HG03135 (cell line): ENCODE results near the gene NBPF14.
"Not testable (repeated sequence)": the region's sequence is repeated elsewhere in the genome, so short reads cannot be mapped to it uniquely, and the experiment has no call there.

Source experiments
- ATAC-seq: cut with Tn5 transposase; IDR thresholded peaks from one replicate; pipeline ENCODE4 v1.9.1; 2021; ENCODE audit warnings: mild to moderate bottlenecking, moderate library complexity; ENCODE audit not compliant: unreplicated experiment

NBPF14 gene, protein sequence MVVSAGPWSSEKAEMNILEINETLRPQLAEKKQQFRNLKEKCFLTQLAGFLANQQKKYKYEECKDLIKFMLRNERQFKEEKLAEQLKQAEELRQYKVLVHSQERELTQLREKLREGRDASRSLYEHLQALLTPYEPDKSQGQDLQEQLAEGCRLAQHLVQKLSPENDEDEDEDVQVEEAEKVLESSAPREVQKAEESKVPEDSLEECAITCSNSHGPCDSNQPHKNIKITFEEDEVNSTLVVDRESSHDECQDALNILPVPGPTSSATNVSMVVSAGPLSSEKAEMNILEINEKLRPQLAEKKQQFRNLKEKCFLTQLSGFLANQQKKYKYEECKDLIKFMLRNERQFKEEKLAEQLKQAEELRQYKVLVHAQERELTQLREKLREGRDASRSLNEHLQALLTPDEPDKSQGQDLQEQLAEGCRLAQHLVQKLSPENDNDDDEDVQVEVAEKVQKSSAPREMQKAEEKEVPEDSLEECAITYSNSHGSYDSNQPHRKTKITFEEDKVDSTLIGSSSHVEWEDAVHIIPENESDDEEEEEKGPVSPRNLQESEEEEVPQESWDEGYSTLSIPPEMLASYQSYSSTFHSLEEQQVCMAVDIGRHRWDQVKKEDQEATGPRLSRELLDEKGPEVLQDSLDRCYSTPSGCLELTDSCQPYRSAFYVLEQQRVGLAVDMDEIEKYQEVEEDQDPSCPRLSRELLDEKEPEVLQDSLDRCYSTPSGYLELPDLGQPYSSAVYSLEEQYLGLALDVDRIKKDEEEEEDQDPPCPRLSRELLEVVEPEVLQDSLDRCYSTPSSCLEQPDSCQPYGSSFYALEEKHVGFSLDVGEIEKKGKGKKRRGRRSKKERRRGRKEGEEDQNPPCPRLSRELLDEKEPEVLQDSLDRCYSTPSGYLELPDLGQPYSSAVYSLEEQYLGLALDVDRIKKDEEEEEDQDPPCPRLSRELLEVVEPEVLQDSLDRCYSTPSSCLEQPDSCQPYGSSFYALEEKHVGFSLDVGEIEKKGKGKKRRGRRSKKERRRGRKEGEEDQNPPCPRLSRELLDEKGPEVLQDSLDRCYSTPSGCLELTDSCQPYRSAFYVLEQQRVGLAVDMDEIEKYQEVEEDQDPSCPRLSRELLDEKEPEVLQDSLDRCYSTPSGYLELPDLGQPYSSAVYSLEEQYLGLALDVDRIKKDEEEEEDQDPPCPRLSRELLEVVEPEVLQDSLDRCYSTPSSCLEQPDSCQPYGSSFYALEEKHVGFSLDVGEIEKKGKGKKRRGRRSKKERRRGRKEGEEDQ (N-terminal part only)

DNA sequence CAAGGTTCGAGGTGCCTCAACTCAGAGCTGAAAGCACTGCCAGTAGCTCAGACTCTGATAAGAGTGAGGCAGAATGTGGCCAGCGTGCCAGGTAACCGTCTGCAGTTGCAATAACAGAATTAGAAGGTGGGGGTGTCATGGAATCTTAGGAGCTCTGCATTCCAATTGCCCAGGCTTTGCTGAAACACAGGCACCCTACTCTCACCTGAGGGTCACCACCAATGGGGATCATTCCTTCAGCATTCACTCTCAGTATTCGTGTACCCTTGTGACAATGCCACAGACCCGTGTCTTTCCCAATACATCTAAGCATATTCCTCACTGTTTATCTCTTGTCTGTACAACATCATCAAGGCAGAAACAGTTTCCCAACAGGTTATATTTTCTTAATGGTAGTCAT lies at the start of gene NBPF14:
NBPF14 (minus strand) TSS at position 101 of the 400 bp plus-strand sequence. CDS start 294 bp downstream, outside the sequence.
- not testable (repeated sequence) for ATAC-seq

DNA sequence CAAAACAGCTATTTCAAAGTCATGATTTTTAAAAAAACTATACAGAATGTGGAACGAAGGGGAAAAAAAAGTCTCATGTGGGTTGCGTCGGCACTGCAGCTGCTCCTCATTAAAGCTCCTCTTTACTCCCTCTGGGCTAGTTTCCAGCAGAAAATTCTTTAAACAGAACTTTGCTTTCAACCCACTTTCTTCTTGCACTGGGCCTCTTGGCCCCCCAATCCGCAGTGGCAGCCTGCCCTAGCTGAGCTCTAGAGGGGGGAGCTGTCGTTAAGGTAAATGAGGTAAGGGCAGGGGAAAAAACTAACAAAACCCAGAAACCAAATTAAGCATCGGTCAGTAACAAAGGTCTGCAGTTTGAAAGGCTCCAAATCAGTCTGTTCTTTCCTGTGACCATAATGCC lies 29.6 kb upstream of the NBPF14 start:
- not testable (repeated sequence) for ATAC-seq

DNA sequence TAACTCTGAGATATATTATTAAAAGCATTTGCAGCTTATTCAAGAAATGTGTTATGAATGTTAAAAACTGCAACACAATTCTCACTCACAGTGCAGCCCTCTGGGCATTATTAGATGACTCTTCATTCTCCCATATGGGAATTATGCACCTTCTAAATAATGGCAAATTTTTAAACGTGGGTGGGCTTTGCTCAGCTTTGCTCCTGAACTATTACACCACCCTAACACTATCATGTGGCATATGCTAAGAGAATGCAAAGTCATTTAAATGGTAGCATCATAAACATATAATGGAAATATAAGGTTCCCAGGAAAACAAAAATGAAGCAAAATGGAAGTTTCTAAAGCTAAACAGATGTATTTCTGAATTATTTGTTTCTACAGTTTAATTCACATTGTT lies 22.4 kb upstream of the NBPF14 start:
- not testable (repeated sequence) for ATAC-seq

DNA sequence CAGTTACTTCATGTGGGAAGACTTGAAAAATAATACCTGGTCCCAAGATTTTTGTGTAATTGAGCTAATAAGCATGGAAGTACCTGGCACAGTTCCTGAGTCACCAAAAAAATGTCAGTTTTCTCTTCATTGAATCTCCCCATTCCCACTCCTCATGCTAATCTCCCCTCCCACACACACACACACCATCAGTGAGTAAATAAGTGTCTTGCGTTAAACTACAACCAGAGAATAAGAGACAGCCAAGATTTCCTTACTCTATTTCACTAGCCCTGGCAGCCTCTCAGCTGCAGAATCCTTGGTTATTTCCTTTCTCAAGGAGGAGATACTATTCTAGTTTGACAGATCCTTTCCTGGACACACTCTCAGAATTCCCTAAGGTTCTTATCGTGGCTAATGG lies 9.5 kb upstream of the NBPF14 start:
- ATAC-seq, result not testable (repeated sequence)

DNA sequence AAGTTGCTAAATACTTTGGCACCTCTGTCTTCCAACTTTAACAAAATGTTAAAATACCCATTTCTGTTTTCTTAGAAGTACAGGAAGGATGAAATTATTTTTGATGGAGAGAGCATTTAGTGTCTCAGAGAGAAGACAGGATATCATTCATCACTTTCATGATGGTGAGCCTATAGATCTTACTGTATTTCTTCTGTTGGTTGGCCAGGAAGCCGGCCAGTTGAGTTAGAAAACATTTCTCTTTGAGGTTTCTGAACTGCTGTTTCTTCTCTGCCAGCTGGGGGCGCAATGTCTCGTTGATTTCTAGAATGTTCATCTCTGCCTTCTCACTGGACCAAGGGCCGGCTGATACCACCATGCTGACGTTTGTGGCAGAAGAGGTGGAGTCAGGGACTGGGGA lies 451 bp downstream of the NBPF14 start:
- ATAC-seq, result not testable (repeated sequence)

DNA sequence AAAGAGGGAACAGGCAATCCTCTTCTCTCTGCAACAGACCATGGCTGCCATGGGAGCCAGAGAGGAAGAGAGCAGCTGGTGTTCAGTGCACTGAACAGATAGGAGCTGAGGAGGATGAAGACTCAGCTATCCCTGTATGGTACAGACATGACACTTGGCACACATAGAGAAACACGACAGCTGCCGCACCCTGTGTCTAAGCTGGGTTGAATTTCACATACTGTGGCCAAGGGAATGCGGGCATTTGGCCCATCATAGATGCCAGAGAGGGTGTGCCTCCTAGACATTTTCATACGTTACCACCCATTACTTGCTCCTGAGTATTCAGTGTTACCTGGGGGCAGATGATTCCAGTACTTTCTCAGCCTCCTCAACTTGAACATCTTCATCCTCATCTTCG lies 4.7 kb downstream of the NBPF14 start:
- not testable (repeated sequence) for ATAC-seq

DNA sequence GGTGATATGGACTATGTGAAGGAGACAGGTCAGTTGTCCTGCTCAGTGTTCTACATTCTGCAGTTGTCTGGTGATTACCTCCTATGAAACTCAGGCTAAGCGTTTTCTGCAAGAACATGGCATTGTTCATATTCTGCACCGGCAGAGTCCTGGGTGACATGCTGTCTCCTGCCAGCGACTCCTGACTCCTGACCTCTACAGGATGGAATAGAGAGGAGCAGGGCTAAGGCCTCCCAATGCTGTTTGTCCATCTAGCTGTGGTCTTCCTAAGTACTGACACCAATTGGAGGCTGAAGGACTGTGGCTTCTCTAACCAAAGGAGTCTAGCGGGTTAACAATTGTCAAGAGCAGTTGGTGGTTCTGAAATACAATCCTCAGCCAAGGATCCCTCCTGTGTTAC lies 63.7 kb downstream of the NBPF14 start:
- not testable (repeated sequence) for ATAC-seq

DNA sequence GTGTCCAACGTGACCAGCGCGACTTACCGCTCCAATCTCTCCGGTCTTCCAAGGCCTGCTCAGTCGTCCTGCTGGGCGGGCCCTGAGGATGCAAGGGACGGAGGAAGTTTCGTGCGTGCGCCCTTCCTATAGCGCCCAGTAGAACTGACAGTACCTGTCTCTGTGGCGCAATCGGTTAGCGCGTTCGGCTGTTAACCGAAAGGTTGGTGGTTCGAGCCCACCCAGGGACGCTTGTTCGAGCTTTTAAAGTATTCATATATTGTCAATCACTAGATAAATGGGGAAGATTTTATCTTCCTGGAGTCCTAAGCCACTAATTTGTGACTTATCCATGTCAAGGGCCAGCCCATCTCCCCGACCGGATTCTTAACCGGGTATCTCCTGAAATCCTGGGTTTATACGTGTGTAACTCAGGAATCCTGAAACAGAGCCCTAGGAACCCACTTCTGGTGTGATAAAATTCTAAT lies 66.7 kb downstream of the NBPF14 start:
- not testable (repeated sequence) for ATAC-seq

DNA sequence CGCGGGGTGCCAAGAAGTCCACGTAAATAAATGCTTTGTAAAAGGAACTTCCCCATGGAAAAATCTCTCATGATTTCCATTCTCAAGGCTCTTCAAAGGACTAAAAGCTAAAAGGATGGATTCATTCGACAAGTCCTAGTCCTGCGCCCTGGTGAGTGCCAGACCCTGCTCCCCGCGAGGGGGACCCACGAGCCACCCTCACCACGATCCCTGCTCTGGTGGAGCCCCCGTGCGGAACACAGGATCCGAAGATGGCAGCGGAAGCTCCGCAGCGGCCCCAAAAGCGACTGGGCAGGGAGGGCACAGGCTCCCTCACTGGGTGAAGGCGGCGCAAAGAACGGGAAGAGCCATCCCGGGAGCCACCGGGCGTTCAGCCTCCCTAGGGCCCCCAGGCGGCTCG lies 67.2 kb downstream of the NBPF14 start:
- not testable (repeated sequence) for ATAC-seq

DNA sequence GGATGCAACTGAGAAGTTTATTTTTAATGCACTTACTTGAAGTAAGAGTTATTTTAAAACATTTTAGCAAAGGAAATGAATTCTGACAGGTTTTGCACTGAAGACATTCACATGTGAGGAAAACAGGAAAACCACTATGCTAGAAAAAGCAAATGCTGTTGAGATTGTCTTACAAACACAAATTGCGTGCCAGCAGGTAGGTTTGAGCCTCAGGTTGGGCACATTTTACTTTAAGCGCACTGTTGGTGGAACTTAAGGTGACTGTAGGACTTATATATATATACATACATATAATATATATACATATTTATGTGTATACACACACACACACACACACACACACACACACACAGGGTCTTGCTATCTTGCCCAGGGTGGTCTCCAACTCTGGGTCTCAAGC lies 69.2 kb downstream of the NBPF14 start:
- ATAC-seq, result not testable (repeated sequence)

DNA sequence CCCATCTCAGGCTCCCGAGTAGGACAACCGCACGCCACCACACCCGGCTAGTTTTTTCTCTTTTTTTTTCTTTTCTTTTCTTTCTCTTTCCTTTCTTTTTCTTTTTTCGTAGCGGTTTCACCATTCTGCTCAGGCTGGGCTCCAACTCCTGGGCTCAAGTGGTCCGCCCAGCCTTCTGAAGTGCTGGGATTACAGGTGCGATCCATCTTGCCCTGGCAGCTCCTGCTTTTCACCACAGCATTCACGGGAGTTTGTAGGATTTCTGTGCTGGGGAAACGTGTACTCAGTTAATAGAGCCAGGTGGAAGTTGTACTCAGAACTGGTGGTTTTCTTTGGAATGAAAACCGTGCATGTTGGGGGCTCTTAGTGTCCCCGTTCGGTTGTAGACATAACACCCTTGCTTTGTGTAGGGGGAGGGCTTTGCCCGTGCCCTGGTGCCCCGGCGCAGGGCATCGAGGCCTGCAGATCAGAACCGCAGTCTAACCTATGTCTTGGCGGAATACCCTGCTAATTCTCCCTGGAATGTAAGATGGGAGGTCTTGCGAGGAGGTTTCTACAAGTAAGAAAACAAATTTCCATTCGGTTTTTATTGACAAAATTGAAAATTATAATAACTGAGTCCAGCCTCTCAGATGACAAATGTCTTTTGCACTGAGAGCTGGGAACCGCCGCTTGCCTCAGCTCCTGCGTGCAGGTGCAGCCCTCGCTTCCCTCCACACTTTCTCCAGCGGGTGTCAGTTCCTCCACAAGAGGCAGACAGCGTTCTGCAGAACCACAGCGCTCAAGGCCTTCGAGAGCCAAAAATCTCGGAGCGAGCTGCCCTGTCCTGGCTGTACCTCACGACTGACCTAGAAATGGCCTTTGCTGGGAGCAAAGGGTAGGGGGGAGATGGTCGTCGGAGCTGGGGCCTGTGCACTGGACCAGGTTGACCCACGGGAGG lies 72.3 kb downstream of the NBPF14 start:
- ATAC-seq, result peak; percentile 39

DNA sequence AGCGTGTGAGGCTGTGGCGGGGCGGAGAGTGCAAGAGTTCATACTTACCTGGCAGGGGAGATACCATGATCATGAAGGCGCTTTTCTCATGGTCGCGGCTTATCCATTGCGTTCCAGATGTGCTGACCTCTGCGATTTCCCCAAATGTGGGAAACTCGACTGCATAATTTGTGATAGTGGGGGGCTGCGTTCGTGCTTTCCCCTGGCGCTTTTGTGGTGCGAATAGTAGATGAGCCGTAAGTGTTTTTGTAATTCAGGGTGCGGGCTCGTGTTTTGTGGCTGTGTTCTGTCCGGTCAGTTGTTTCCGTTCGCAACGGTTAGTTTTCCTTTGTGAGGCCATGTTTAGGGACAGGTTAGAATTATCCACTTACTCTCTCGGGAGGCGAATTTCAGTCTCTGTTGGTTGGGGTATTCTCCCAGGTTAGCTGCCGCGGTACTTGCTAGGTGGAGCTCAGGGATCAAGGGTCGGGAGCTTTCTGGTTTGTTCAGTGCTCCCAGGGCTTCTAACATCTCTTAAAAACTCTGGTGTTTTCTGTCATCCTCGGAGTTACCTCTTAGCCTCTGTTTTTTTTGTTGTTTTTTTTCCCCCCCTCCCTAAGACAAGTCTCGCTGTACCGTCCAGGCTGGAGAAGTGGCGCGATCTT lies 73.1 kb downstream of the NBPF14 start:
- peak; percentile 76 for ATAC-seq

DNA sequence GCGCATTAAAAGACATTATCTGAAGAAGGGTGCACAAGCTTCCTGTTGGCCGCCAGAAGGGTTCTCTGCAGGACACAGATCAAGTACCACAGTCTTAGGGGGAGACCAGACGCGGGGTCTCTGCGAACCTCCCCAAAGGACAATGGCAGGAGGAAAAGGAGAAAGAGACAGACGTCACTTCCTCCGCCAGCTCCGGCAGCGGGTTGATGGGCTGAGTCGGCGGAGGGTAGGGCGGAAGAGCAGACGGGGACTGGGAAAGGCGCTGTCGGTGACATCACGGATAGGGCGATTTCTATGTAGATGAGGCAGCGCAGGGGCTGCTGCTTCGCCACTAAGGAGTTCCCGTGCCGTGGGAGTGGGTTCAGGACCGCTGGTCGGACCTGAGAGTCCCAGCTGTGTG lies 73.7 kb downstream of the NBPF14 start:
- ATAC-seq, result not testable (repeated sequence)

DNA sequence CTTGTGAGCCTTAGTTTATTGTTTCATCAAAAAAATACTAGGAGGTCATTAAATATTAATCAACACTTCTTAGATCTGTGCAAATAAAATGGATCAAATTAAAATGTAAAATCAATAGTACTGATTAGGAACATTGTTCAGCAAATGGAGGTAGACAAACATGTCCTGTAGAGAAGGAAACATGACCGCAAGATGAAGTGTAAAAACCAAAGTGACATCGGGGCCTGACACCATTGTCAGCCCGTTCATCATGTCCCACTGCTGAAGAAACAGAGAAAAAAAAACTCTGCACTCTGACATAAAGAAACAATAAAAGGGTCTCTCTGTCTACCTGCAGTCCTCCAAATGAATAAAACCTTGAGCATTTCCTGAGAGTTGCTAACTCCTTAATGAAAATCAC lies 81.5 kb downstream of the NBPF14 start:
- ATAC-seq, result not testable (repeated sequence)

DNA sequence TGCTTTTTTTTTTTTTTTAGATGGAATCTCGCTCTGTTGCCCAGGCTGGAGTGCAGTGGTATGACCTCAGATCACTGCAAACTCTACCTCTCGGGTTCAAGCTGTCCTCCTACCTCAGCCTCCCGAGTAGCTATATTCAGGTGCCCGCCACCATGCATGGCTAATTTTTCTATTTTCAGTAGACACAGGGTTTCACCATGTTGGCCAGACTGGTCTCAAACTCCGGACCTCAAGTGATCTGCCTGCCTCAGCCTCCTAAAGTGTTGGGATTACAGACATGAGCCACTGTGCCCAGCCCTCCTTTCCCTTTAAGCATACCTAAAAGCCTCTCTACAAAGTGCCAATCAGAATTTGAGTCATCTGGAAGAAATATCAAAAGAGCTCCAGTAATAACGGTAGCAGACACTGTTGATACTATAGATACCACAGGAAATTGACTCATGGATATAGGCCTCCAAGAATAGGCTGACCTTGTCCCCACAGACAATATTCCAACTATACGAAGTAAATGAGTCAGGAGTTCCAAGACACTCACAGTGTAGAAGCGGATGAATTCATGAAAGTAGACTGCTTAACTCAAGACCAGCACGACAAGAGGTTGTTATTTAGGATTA lies 83.1 kb downstream of the NBPF14 start:
- not testable (repeated sequence) for ATAC-seq

DNA sequence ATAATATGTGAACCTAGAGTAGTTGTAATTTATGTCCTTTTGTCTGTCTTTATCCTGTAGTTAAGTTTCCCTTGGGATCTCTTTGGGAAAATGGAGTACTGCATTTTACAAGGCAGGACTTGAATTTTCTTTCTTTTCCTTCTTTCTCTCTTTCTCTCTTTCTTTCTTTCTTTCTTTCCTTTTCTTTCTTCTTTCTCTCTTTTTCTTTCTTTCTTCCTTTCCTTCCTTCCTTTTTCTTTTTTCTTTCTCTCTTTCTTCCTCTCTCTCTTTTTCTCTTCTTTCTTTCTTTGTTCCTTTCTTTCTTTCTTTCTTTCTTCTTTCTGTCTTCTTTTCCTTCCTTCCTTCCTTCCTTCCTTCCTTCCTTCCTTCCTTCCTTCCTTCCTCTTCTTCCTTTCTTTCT lies 101.9 kb downstream of the NBPF14 start:
- not testable (repeated sequence) for ATAC-seq

DNA sequence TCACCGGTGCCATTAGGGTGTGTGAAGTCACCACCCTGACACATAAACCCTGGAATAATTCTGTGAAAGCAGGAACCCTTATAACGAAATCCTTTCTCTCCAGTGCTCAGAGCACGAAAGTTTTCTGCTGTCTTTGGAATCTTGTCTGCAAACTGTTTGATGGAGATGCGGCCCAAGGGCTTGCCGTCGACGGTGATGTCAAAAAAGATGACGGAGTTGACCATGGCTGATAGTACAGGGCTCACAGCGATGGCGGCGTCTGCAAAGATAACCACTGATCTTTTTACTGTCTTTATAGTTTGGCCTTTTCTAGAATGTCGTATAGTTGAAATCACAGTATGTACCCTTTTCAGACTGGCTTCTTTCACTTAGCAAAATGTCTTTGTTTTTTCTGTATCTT lies 112.8 kb downstream of the NBPF14 start, which contains the start of gene PPIAL4G:
PPIAL4G (minus strand) TSS at position 274 of the 400 bp plus-strand sequence; CDS start at position 224, 50 bp downstream.
- not testable (repeated sequence) for ATAC-seq
